Glutamatergic neuron (in vitro differentiated cells): ENCODE data around the gene FAM43B. TPM values are rescaled to one million over a fixed set of nuclear protein-coding genes. Genes with fewer than 3 reads are reported as not detected.

ENCODE experiments used
- DNase-seq: peaks from one replicate; pipeline ENCODE4 v3.0.0; 2022
- H3K27ac Mint-ChIP-seq: one replicate; pipeline ENCODE4 v1.8.0; 2020; ENCODE audit warnings: mild to moderate bottlenecking, mixed read lengths, inconsistent platforms; ENCODE audit not compliant: unreplicated experiment
- H3K27me3 Mint-ChIP-seq: one replicate; pipeline ENCODE4 v1.8.0; 2020; ENCODE audit warnings: mild to moderate bottlenecking, moderate library complexity, mixed read lengths, inconsistent platforms; ENCODE audit not compliant: unreplicated experiment
- H3K36me3 Mint-ChIP-seq: one replicate; pipeline ENCODE4 v1.8.0; 2020; ENCODE audit warnings: mild to moderate bottlenecking, mixed read lengths, inconsistent platforms; ENCODE audit not compliant: unreplicated experiment
- H3K4me1 Mint-ChIP-seq: one replicate; pipeline ENCODE4 v1.8.0; 2020; ENCODE audit warnings: mild to moderate bottlenecking, low read depth, mixed read lengths, inconsistent platforms; ENCODE audit not compliant: unreplicated experiment
- H3K4me3 Mint-ChIP-seq: one replicate; pipeline ENCODE4 v1.8.0; 2020; ENCODE audit warnings: mild to moderate bottlenecking, mixed read lengths, inconsistent platforms; ENCODE audit not compliant: unreplicated experiment
- H3K9me3 Mint-ChIP-seq: one replicate; pipeline ENCODE4 v1.8.0; 2020; ENCODE audit warnings: mild to moderate bottlenecking, moderate library complexity, mixed read lengths, inconsistent platforms; ENCODE audit not compliant: unreplicated experiment
- total RNA-seq: library from RNA; stranded (reverse); fragmentation: NEBNext Ultra II Directional; extraction: Animal tissue kit (Norgen Biotek cat#: 25700); gene quantifications from one replicate; pipeline ENCODE4 v1.2.1, GENCODE V29; 2021; ENCODE audit not compliant: unreplicated experiment
- TF ChIP-seq, protein P1 (sequence below): fragments of 200-600 bp; sonication (generic); IDR thresholded peaks from one replicate; pipeline ENCODE4 v1.5.0; 2021; ENCODE audit not compliant: partially characterized antibody, unreplicated experiment

The FAM43B gene
- total RNA-seq, 1 donor from 2014 or later: not detected

DNA sequence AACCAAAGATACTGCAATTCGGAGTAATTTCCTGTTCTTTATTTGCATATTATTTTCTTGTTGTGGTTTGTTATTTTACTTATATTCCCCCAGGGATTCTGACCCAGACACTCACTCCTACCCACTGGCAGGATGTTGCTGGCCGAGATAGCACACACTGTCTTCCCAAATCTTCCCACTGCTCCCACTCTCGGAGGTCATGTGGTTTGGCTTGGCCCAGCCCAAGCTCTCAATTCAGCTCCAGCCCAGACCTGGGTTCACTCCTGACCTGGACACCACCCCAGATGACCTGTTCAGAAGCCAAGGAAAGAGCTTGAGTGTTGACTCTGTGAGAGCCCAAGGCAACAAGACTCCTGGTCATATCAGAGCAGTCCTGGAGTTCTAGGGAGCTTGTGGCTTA is 1.2 kb upstream of the FAM43B start:
- H3K9me3 Mint-ChIP-seq: no peaks in the 10 kb centered on the region
- H3K27ac Mint-ChIP-seq: no peak overlapping the region
- H3K27me3 Mint-ChIP-seq: peaks cover 14% of the 10 kb centered on the region
- no peak for DNase-seq
- TF ChIP-seq, protein P1, sequence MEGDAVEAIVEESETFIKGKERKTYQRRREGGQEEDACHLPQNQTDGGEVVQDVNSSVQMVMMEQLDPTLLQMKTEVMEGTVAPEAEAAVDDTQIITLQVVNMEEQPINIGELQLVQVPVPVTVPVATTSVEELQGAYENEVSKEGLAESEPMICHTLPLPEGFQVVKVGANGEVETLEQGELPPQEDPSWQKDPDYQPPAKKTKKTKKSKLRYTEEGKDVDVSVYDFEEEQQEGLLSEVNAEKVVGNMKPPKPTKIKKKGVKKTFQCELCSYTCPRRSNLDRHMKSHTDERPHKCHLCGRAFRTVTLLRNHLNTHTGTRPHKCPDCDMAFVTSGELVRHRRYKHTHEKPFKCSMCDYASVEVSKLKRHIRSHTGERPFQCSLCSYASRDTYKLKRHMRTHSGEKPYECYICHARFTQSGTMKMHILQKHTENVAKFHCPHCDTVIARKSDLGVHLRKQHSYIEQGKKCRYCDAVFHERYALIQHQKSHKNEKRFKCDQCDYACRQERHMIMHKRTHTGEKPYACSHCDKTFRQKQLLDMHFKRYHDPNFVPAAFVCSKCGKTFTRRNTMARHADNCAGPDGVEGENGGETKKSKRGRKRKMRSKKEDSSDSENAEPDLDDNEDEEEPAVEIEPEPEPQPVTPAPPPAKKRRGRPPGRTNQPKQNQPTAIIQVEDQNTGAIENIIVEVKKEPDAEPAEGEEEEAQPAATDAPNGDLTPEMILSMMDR: no peak
- no peaks in the 10 kb centered on the region for H3K36me3 Mint-ChIP-seq
- H3K4me1 Mint-ChIP-seq: no peaks in the 10 kb centered on the region
- H3K4me3 Mint-ChIP-seq: no peak overlapping the region

DNA sequence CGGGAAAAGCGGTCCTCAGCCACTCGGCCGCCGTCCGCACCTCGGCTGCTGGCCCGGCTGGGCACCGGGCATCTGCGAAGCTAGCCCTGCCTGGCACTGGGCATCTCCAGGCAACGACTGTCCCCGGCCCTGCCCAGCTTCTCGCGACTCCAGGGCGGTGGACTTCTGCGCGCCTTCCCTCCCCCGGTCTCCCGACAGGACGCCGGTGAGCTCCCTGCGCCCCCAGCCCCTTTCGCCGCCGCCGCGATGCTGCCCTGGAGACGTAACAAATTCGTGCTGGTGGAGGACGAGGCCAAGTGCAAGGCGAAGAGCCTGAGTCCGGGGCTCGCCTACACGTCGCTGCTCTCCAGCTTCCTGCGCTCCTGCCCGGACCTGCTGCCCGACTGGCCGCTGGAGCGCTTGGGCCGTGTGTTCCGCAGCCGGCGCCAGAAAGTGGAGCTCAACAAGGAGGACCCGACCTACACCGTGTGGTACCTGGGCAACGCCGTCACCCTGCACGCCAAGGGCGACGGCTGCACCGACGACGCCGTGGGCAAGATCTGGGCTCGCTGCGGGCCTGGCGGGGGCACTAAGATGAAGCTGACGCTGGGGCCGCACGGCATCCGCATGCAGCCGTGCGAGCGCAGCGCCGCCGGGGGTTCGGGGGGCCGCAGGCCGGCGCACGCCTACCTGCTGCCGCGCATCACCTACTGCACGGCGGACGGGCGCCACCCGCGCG is 514 bp downstream of the FAM43B start:
- H3K27ac Mint-ChIP-seq: no peak overlapping the region
- DNase-seq: peak; percentile 42
- H3K4me1 Mint-ChIP-seq: no peaks in the 10 kb centered on the region
- no peaks in the 10 kb centered on the region for H3K9me3 Mint-ChIP-seq
- TF ChIP-seq, protein P1: no peak
- peaks cover 14% of the 10 kb centered on the region for H3K27me3 Mint-ChIP-seq
- H3K36me3 Mint-ChIP-seq: no peaks in the 10 kb centered on the region
- H3K4me3 Mint-ChIP-seq: peak overlapping the region; percentile 71

DNA sequence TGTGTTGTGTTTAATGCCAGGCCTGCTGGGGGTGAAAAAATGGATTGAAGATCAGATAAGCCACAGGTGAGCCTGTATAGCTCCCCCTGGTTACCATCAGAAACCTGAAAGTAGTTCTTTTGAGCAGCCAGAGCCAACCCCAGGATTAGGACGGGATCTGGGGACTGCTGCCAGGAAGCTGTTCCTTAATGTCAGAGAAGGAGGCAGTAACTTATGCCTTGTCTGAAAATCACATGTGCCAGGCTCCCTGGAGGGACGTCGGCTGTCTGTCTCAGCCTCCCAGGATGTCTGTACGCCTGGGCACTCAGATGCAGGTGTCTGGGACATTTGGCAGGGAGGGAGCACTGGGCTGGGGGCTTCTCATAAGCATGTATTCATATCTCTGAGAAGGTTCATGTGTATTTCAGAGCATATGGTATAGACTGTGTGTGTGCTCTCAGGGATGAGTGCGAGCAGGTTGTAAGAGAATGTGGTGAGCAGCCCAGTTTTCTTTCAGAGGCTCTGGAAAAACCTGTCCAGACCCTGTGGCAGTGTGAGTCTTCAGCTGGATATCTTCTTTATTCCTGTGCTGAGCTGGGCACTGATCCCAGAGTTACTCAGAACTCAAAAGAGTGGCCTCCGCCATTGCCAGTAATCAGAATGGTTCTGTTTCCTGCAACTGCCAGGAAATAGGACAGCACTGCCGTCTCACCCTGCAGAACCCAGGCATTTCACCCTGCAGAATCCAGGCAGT is 2.8 kb downstream of the FAM43B start:
- DNase-seq: no peak
- peaks cover 13% of the 10 kb centered on the region for H3K27me3 Mint-ChIP-seq
- H3K36me3 Mint-ChIP-seq: no peaks in the 10 kb centered on the region
- no peaks in the 10 kb centered on the region for H3K9me3 Mint-ChIP-seq
- H3K4me3 Mint-ChIP-seq: no peak overlapping the region
- TF ChIP-seq, protein P1: no peak
- H3K27ac Mint-ChIP-seq: no peak overlapping the region
- no peaks in the 10 kb centered on the region for H3K4me1 Mint-ChIP-seq

- peaks cover 13% of the 10 kb centered on the region for H3K27me3 Mint-ChIP-seq
- no peak overlapping the region for H3K4me3 Mint-ChIP-seq
- no peak for DNase-seq
- TF ChIP-seq, protein P1: no peak
- H3K27ac Mint-ChIP-seq: no peak overlapping the region
- H3K36me3 Mint-ChIP-seq: no peaks in the 10 kb centered on the region
- peaks cover 2% of the 10 kb centered on the region for H3K9me3 Mint-ChIP-seq
- no peaks in the 10 kb centered on the region for H3K4me1 Mint-ChIP-seq
These were observed 3.4 kb downstream of the FAM43B start for GRCh38 chr1:20555758-20556120.

GRCh38 chr1:20558191-20558590 is 5.8 kb downstream of the FAM43B start:
- Mint-ChIP-seq H3K27me3 (peaks cover 10% of the 10 kb centered on the region), H3K4me1 (no peaks in the 10 kb centered on the region), H3K4me3 (no peak overlapping the region), H3K27ac (no peak overlapping the region), H3K36me3 (peaks cover 4% of the 10 kb centered on the region), H3K9me3 (peaks cover 2% of the 10 kb centered on the region)
- TF ChIP-seq, protein P1: no peak
- no peak for DNase-seq
